GM19397 (cell line): Measurements from ENCODE around the gene FAM50A.

ENCODE experiments used
- ATAC-seq: cut with Tn5 transposase; IDR thresholded peaks from one replicate; pipeline ENCODE4 v1.9.1; 2021; ENCODE audit warnings: mild to moderate bottlenecking, moderate library complexity; ENCODE audit not compliant: unreplicated experiment

FAM50A gene

GRCh38 chrX:154437971-154438893, 5.7 kb upstream of the FAM50A start:
- no peak for ATAC-seq

- ATAC-seq = no peak
Measured at GRCh38 chrX:154439841-154440240, 4.1 kb upstream of the FAM50A start.

GRCh38 chrX:154440623-154441357, 3.2 kb upstream of the FAM50A start:
- no peak for ATAC-seq

DNA sequence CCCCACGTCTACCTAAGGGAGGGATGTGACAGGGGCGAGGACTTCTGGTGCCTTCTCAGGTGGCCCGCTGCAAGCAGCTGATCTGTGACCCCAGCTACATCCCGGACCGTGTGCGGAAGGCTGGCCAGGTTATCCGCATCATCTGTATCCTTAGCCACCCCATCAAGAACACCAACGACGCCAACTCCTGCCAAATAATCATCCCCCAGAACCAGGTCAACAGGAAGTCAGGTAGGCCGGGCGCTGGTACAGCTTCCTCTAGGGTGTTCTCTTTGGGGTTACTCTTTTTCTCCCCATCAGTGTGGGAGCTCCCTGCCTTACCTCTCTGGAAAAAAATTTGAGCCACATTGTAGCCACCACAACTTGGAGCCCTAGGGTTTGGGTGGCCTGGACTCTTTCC, 2.4 kb upstream of the FAM50A start:
- no peak for ATAC-seq

- ATAC-seq = no peak
Measured at GRCh38 chrX:154441984-154442707, 1.8 kb upstream of the FAM50A start.

GRCh38 chrX:154443479-154443910, 446 bp upstream of the FAM50A start:
- no peak for ATAC-seq

DNA sequence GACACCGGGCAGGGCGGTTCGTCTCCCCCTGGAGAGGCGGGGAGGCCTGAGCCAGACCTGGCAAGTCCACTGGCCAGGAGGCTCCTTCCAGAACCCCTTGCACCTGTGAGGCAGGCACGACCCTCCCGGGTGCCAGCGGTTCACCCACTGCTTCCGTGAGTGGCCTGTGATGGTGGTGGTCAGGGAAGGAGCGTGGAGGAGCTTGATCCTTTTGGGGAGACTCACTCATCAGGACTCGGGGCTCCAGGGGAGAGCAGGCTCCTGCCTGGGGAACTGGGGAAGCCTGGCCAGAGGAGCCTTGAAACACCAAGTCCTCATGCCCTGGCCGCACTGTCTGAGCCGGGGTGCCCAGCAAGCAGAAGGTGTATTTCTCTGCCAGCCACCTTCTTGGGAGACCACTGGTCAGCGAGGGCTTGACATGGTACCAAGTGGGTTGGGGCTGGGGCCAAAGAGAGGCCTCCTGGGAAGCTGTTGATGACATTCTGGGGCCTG, 860 bp downstream of the FAM50A start:
- ATAC-seq = no peak

- no peak for ATAC-seq
Measured at GRCh38 chrX:154445776-154446175, 1.8 kb downstream of the FAM50A start.

- no peak for ATAC-seq
Measured at GRCh38 chrX:154446430-154446829, 2.5 kb downstream of the FAM50A start.

- ATAC-seq = no peak
Measured at GRCh38 chrX:154448484-154448883, 4.5 kb downstream of the FAM50A start.

DNA sequence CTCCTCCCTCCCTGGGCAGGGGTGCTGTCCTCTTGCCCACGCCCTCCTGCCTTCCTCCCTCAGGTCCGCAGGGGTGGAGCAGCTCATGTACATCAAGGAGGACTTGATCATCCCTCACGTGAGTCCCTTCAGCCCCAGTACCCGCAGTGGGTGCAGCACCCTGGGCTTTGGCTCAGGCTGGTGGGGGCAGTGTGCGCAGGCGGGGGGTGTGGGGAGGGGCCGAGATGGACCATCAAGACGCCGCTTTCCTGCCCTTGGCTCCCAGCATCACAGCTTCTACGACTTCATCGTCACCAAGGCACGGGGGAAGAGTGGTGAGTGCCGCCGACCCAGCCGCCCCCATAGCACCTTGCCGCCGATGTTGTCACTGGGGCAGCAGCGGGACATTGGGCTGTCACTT, 5.7 kb downstream of the FAM50A start:
- no peak for ATAC-seq

GRCh38 chrX:154450312-154450711, 6.4 kb downstream of the FAM50A start:
- no peak for ATAC-seq

- no peak for ATAC-seq
Measured at GRCh38 chrX:154452823-154453222, 8.9 kb downstream of the FAM50A start.

DNA sequence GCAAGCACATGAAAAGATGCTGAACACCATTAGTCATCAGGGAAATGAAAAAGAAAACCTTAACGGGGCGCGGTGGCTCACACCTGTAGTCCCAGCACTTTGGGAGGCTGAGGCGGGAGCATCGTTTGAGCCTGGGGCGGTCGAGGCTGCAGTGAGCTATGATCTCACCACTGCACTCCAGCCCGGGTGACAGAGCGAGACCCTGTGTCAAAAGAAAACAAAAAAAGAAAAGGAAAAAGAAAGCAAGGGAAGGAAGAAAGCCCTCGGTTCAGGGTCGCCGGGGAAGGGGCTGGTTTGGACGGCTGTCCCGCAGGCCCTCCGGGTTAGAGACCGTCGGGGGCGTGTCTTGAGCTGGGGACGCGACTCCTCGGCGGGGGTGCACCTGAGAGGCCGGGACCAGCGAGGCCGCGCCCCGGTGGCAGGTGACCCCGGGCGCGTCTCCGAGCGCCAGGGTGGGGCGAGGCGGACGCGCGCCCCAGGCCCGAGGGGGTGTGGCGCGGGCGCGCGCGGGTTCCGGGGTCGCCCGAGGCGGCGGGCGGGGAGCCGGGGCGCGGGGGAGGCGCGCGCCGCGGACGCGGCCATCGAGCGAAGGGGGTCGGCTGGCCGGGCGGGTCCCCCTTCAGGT, 13.7 kb downstream of the FAM50A start:
- no peak for ATAC-seq

- no peak for ATAC-seq
Measured at GRCh38 chrX:154458116-154458953, 14.4 kb downstream of the FAM50A start, which contains the start of gene PLXNA3. TSS of gene PLXNA3 (plus strand) at chrX:154458281. CDS start at chrX:154460184, 1,903 bp downstream.

GRCh38 chrX:154458954-154459778, 15.2 kb downstream of the FAM50A start:
- no peak for ATAC-seq

DNA sequence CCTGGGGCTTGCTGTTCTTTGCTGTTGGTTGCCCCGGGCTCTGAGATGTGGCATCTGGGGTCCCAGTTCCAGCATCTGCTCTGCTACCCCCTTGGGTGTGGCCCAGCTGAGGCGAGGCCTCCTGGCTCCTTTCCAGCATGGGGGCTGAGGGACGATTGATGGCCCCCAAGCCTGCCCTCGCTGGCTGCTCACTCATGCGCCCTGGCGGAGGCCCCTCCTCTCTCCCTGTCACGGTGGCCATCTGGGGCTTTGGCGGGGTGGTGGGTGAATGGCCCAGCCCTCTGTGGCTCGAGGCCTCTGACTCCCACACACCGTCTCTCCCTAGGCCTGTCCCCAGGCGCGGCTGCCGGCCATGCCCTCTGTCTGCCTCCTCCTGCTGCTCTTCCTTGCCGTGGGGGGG, 15.9 kb downstream of the FAM50A start:
- no peak for ATAC-seq

GRCh38 chrX:154460326-154460725, 16.4 kb downstream of the FAM50A start:
- no peak for ATAC-seq

- no peak for ATAC-seq
Measured at GRCh38 chrX:154462396-154462795, 18.5 kb downstream of the FAM50A start.
